Measurements from ENCODE around the gene PLEKHN1.

DNA sequence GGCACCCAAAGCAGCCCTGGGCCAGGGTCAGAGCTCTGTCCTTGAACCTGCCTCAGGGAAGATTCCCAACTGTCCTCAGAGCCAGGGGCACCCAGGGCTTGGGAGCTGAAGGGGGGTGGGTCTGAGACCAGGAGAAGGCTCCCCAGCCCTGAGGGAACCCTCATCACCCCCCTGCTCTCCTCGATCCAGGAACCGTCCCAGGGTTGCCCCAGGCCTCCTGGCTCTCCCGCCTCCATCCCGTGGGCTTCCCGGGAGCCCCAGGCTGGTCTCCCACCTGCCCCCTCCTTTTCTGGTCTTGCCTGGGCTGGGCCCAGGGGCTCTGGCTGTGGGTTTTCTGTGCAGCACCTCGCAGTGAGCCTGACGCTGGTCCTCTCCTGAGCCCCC lies 49.2 kb upstream of the PLEKHN1 start:
- no peak for TF ChIP-seq L3MBTL2 (conservative IDR thresholded peaks at IDR 0.05)
- TF ChIP-seq BHLHE40 (IDR thresholded peaks at IDR 0.05; ENCODE audit: borderline replicate concordance) = no peak
- TF ChIP-seq, protein P1, sequence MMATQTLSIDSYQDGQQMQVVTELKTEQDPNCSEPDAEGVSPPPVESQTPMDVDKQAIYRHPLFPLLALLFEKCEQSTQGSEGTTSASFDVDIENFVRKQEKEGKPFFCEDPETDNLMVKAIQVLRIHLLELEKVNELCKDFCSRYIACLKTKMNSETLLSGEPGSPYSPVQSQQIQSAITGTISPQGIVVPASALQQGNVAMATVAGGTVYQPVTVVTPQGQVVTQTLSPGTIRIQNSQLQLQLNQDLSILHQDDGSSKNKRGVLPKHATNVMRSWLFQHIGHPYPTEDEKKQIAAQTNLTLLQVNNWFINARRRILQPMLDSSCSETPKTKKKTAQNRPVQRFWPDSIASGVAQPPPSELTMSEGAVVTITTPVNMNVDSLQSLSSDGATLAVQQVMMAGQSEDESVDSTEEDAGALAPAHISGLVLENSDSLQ (IDR thresholded peaks at IDR 0.05) = no peak
- TF ChIP-seq FOXM1 (IDR thresholded peaks at IDR 0.05; ENCODE audit: borderline replicate concordance) = no peak
- no peak for TF ChIP-seq TARDBP (IDR thresholded peaks at IDR 0.05)
- no peak for TF ChIP-seq FOXA1 (IDR thresholded peaks at IDR 0.05)
- no peak for TF ChIP-seq SUZ12 (IDR thresholded peaks at IDR 0.05)
- peak; percentile 20; the same call in 1 of the 2 replicates for TF ChIP-seq ELF4 (IDR thresholded peaks at IDR 0.05)
- TF ChIP-seq ZNF384 (IDR thresholded peaks at IDR 0.05) = no peak
- TF ChIP-seq HDGF (IDR thresholded peaks at IDR 0.05; ENCODE audit: borderline replicate concordance) = no peak
- TF ChIP-seq SP1 (IDR thresholded peaks at IDR 0.05) = no peak
- TF ChIP-seq LEF1 (IDR thresholded peaks at IDR 0.05; ENCODE audit: borderline replicate concordance) = no peak

Data from HEK293T (cell line).